Measurements from ENCODE around the gene LRRC40. TPM values are rescaled to one million over a fixed set of nuclear protein-coding genes. Genes with fewer than 3 reads are reported as not detected.

LRRC40 gene
- total RNA-seq, 1 donor from 2014 or later, result 9.1 TPM

- H3K4me3 ChIP-seq, result no peak overlapping the region
- H3K9me3 ChIP-seq, result no peaks in the 10 kb centered on the region
- no peak overlapping the region for H3K27ac ChIP-seq
- peaks cover 0 to 21% of the 10 kb centered on the region in 2 donors for H3K36me3 ChIP-seq
- no peak for DNase-seq (ENCODE audit: extremely low spot score in 2 of 2)
- no peaks in the 10 kb centered on the region for H3K4me1 ChIP-seq
- TF ChIP-seq POLR2AphosphoS5 (IDR thresholded peaks at IDR 0.05; ENCODE audit: insufficient read depth in 1 of 2, low read depth in 1 of 2), result no peak
- no peak for TF ChIP-seq POLR2A (IDR thresholded peaks at IDR 0.05)
- TF ChIP-seq CTCF (IDR thresholded peaks at IDR 0.05), result no peak
- intact Hi-C loops (cut with DNase I), result no loop called here
- no peaks in the 10 kb centered on the region for H3K27me3 ChIP-seq
Observed at GRCh38 chr1:70150444-70150843, 54.9 kb downstream of the LRRC40 start.

- no peak for DNase-seq (ENCODE audit: extremely low spot score in 2 of 2)
- intact Hi-C loops (cut with DNase I), result no loop called here
- H3K4me3 ChIP-seq, result no peak overlapping the region
- H3K27me3 ChIP-seq, result no peaks in the 10 kb centered on the region
- H3K9me3 ChIP-seq, result no peaks in the 10 kb centered on the region
- H3K36me3 ChIP-seq, result peaks cover 0 to 21% of the 10 kb centered on the region in 2 donors
- no peak overlapping the region for H3K27ac ChIP-seq
- no peak for TF ChIP-seq POLR2A (IDR thresholded peaks at IDR 0.05)
- no peak for TF ChIP-seq CTCF (IDR thresholded peaks at IDR 0.05)
- TF ChIP-seq POLR2AphosphoS5 (IDR thresholded peaks at IDR 0.05; ENCODE audit: insufficient read depth in 1 of 2, low read depth in 1 of 2), result no peak
- H3K4me1 ChIP-seq, result no peaks in the 10 kb centered on the region
Observed at GRCh38 chr1:70146488-70146887, 58.9 kb downstream of the LRRC40 start.

- no peak for DNase-seq (ENCODE audit: extremely low spot score in 2 of 2)
- peaks cover 9% of the 10 kb centered on the region for H3K4me1 ChIP-seq
- H3K27ac ChIP-seq, result no peak overlapping the region
- no peak overlapping the region for H3K4me3 ChIP-seq
- no peaks in the 10 kb centered on the region for H3K27me3 ChIP-seq
- intact Hi-C loops (cut with DNase I), result no loop called here
- no peaks in the 10 kb centered on the region for H3K9me3 ChIP-seq
- peaks cover 0 to 5% of the 10 kb centered on the region in 2 donors for H3K36me3 ChIP-seq
- TF ChIP-seq POLR2A (IDR thresholded peaks at IDR 0.05), result no peak
- no peak for TF ChIP-seq CTCF (IDR thresholded peaks at IDR 0.05)
- no peak for TF ChIP-seq POLR2AphosphoS5 (IDR thresholded peaks at IDR 0.05; ENCODE audit: insufficient read depth in 1 of 2, low read depth in 1 of 2)
Observed at GRCh38 chr1:70143048-70143659, 62.2 kb downstream of the LRRC40 start.

GRCh38 chr1:70142075-70142474 is 63.3 kb downstream of the LRRC40 start:
- Histone ChIP-seq H3K36me3 (no peaks in the 10 kb centered on the region), H3K4me1 (peaks cover 9% of the 10 kb centered on the region), H3K27me3 (no peaks in the 10 kb centered on the region), H3K9me3 (no peaks in the 10 kb centered on the region), H3K27ac (no peak overlapping the region), H3K4me3 (no peak overlapping the region)
- no peak for DNase-seq (ENCODE audit: extremely low spot score in 2 of 2)
- TF ChIP-seq POLR2A (IDR thresholded peaks at IDR 0.05) (no peak), CTCF (IDR thresholded peaks at IDR 0.05) (peak in 1 of 3 experiments; percentile 5), POLR2AphosphoS5 (IDR thresholded peaks at IDR 0.05; ENCODE audit: insufficient read depth in 1 of 2, low read depth in 1 of 2) (no peak)
- intact Hi-C loops (cut with DNase I), result no loop called here

GRCh38 chr1:70140894-70141293 is 64.5 kb downstream of the LRRC40 start:
- Histone ChIP-seq H3K27ac (no peak overlapping the region), H3K9me3 (no peaks in the 10 kb centered on the region), H3K4me1 (peaks cover 9% of the 10 kb centered on the region), H3K4me3 (no peak overlapping the region), H3K36me3 (no peaks in the 10 kb centered on the region), H3K27me3 (no peaks in the 10 kb centered on the region)
- DNase-seq (ENCODE audit: extremely low spot score in 2 of 2), result no peak
- TF ChIP-seq CTCF (IDR thresholded peaks at IDR 0.05), result no peak
- TF ChIP-seq POLR2A (IDR thresholded peaks at IDR 0.05), result no peak
- TF ChIP-seq POLR2AphosphoS5 (IDR thresholded peaks at IDR 0.05; ENCODE audit: insufficient read depth in 1 of 2, low read depth in 1 of 2), result no peak
- intact Hi-C loops (cut with DNase I), result no loop called here
